Neural cell (in vitro differentiated cells): ENCODE results near the gene TUBB4B. TPM values are rescaled to one million over a fixed set of nuclear protein-coding genes. Genes with fewer than 3 reads are reported as not detected.

ENCODE experiments used
- H2AFZ ChIP-seq: fragments of 200-600, 300-800 bp; sonication (generic), shearing (Covaris generic); 2 replicates; pipeline ENCODE4 v1.6.0; 2014; ENCODE audit warnings: low read depth, mild to moderate bottlenecking, antibody characterized with exemption, low read length, moderate library complexity
- H3F3A ChIP-seq: fragments of 200-600 bp; shearing (Covaris generic); 2 replicates; pipeline ENCODE4 v1.6.1; 2016; ENCODE audit warnings: mild to moderate bottlenecking, moderate library complexity, mixed read lengths, antibody characterized with exemption, low read length; ENCODE audit not compliant: insufficient read depth, poor library complexity, severe bottlenecking
- H3K27ac ChIP-seq: fragments of 200-600, 300-800 bp; sonication (generic), shearing (Covaris generic); 2 replicates; pipeline ENCODE4 v1.5.1; 2014; ENCODE audit warnings: mild to moderate bottlenecking, low read length, moderate library complexity
- H3K27me3 ChIP-seq: fragments of 300-800, 200-600 bp; sonication (generic), shearing (Covaris generic); 2 replicates; pipeline ENCODE4 v1.6.0; 2014; ENCODE audit warnings: mild to moderate bottlenecking, low read depth, low read length, moderate library complexity; ENCODE audit not compliant: insufficient read depth
- H3K36me3 ChIP-seq: fragments of 300-800, 200-600 bp; sonication (generic), shearing (Covaris generic); 2 replicates; pipeline ENCODE4 v1.5.1; 2014; ENCODE audit warnings: mild to moderate bottlenecking, antibody characterized with exemption, low read length, moderate library complexity; ENCODE audit not compliant: insufficient read depth
- H3K4me2 ChIP-seq: fragments of 300-800, 200-600 bp; sonication (generic), shearing (Covaris generic); 2 replicates; pipeline ENCODE4 v1.6.0; 2014; ENCODE audit warnings: mild to moderate bottlenecking, low read length
- H3K4me3 ChIP-seq: fragments of 300-800, 200-600 bp; sonication (generic), shearing (Covaris generic); 2 replicates; pipeline ENCODE4 v1.5.1; 2014; ENCODE audit warnings: mild to moderate bottlenecking, low read length, moderate library complexity
- H3K79me2 ChIP-seq: fragments of 200-600 bp; shearing (Covaris generic); replicated peaks from 2 replicates; pipeline ENCODE4 v1.6.0; 2014; ENCODE audit warnings: mild to moderate bottlenecking, low read length, moderate library complexity; ENCODE audit not compliant: insufficient read depth
- H3K9ac ChIP-seq: fragments of 300-800, 200-600 bp; sonication (generic), shearing (Covaris generic); 2 replicates; pipeline ENCODE4 v1.6.1; 2016; ENCODE audit warnings: mild to moderate bottlenecking, low read length, mixed read lengths
- H3K9me2 ChIP-seq: fragments of 200-600 bp; shearing (Covaris generic); 2 replicates; pipeline ENCODE4 v1.6.1; 2016; ENCODE audit warnings: mild to moderate bottlenecking, low read length, mixed read lengths; ENCODE audit not compliant: insufficient read depth
- H3K9me3 ChIP-seq: fragments of 200-600, 300-800 bp; sonication (generic), shearing (Covaris generic); 2 replicates; pipeline ENCODE4 v1.6.1; 2016; ENCODE audit warnings: mild to moderate bottlenecking, mixed run types, low read length, moderate library complexity, mixed read lengths
- H4K20me1 ChIP-seq: fragments of 200-600 bp; shearing (Covaris generic); 2 replicates; pipeline ENCODE4 v1.6.1; 2016; ENCODE audit warnings: mild to moderate bottlenecking, mixed run types; ENCODE audit not compliant: insufficient read depth
- EP300 ChIP-seq: fragments of 450-650 bp; conservative IDR thresholded peaks from 2 replicates; pipeline ENCODE4 v1.6.1; 2014; ENCODE audit warnings: antibody characterized with exemption, mild to moderate bottlenecking, moderate library complexity; ENCODE audit not compliant: poor library complexity, severe bottlenecking
- EZH2 ChIP-seq: fragments of 200-600, 300-800 bp; shearing (Covaris generic), sonication (generic); IDR thresholded peaks from 2 replicates; pipeline ENCODE4 v1.6.1; 2014; ENCODE audit warnings: antibody characterized with exemption, low read length, borderline replicate concordance, mild to moderate bottlenecking; ENCODE audit not compliant: insufficient read depth, poor library complexity, severe bottlenecking
- MXI1 ChIP-seq: fragments of 450-650 bp; conservative IDR thresholded peaks from 2 replicates; pipeline ENCODE4 v1.6.1; 2014; ENCODE audit warnings: antibody characterized with exemption, mild to moderate bottlenecking; ENCODE audit not compliant: poor library complexity, severe bottlenecking
- POLR2AphosphoS5 ChIP-seq: IDR thresholded peaks from 2 replicates; pipeline ENCODE4 v1.6.1; 2012
- RAD21 ChIP-seq: fragments of 450-650 bp; conservative IDR thresholded peaks from 2 replicates; pipeline ENCODE4 v1.6.1; 2014; ENCODE audit warnings: antibody characterized with exemption, mild to moderate bottlenecking, moderate library complexity
- SMC3 ChIP-seq: fragments of 450-650 bp; conservative IDR thresholded peaks from 2 replicates; pipeline ENCODE4 v1.6.1; 2014; ENCODE audit warnings: antibody characterized with exemption, mild to moderate bottlenecking, moderate library complexity; ENCODE audit not compliant: poor library complexity
- TAF1 ChIP-seq: IDR thresholded peaks from 2 replicates; pipeline ENCODE4 v1.6.1; 2012; ENCODE audit warnings: low read depth
- polyA plus RNA-seq: library from polyadenylated mRNA; depleted of rRNA; stranded (reverse); fragments of >200 nt; gene quantifications from 2 replicates; pipeline ENCODE4 v1.2.3, GENCODE V29; 2014
- TF ChIP-seq, protein P1 (sequence below): fragments of 450-650 bp; IDR thresholded peaks from 2 replicates; pipeline ENCODE4 v1.5.1; 2014; ENCODE audit warnings: antibody characterized with exemption, mild to moderate bottlenecking, moderate library complexity; ENCODE audit not compliant: poor library complexity, severe bottlenecking
- TF ChIP-seq, protein P2 (sequence below): IDR thresholded peaks from 2 replicates; pipeline ENCODE4 v1.6.1; 2012; ENCODE audit warnings: borderline replicate concordance

TUBB4B gene
- polyA plus RNA-seq, 1 donor from 2014 or later = 60.3 TPM

DNA sequence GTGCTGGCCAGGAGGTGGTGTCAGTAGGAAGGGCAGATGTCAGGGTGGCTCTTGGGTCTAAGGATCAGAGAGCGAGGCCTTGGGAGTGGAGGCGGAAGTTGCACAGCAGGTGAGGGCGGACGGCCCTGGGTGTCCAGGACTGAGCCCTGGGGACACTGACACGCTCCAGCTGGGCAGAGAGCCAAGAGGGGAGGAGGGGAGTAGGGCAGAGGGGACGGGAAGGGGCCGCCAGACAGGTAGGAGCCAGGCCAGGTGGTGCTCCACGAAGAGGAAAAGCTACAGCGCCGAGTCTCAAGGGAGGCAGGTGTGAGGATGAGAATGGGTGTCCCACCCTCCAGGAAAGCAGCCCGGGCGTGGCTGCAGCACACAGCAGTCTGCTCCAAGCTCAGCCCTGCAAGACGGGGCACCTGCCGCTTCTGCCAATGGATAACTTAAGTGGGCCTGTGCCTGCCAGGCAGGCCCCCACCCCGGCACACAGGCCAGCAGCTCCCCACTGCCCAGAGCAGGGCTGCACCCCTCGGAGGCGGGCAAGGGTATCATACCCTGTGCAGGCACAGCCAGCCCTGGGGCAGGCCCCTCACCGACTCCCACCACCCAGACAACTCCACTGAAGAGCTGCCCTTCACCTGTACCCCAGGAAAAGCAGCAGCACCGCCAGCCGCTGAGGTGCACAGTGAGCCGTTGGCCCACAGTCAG, 45.4 kb upstream of the TUBB4B start:
- H3K9me3 ChIP-seq = no peaks in the 10 kb centered on the region
- H3K4me2 ChIP-seq = no peak overlapping the region
- TF ChIP-seq MXI1 (no peak), TAF1 (no peak), EZH2 (no peak), RAD21 (no peak), EP300 (no peak), POLR2AphosphoS5 (no peak), SMC3 (no peak)
- TF ChIP-seq, protein P1, sequence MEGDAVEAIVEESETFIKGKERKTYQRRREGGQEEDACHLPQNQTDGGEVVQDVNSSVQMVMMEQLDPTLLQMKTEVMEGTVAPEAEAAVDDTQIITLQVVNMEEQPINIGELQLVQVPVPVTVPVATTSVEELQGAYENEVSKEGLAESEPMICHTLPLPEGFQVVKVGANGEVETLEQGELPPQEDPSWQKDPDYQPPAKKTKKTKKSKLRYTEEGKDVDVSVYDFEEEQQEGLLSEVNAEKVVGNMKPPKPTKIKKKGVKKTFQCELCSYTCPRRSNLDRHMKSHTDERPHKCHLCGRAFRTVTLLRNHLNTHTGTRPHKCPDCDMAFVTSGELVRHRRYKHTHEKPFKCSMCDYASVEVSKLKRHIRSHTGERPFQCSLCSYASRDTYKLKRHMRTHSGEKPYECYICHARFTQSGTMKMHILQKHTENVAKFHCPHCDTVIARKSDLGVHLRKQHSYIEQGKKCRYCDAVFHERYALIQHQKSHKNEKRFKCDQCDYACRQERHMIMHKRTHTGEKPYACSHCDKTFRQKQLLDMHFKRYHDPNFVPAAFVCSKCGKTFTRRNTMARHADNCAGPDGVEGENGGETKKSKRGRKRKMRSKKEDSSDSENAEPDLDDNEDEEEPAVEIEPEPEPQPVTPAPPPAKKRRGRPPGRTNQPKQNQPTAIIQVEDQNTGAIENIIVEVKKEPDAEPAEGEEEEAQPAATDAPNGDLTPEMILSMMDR = no peak
- TF ChIP-seq, protein P2, sequence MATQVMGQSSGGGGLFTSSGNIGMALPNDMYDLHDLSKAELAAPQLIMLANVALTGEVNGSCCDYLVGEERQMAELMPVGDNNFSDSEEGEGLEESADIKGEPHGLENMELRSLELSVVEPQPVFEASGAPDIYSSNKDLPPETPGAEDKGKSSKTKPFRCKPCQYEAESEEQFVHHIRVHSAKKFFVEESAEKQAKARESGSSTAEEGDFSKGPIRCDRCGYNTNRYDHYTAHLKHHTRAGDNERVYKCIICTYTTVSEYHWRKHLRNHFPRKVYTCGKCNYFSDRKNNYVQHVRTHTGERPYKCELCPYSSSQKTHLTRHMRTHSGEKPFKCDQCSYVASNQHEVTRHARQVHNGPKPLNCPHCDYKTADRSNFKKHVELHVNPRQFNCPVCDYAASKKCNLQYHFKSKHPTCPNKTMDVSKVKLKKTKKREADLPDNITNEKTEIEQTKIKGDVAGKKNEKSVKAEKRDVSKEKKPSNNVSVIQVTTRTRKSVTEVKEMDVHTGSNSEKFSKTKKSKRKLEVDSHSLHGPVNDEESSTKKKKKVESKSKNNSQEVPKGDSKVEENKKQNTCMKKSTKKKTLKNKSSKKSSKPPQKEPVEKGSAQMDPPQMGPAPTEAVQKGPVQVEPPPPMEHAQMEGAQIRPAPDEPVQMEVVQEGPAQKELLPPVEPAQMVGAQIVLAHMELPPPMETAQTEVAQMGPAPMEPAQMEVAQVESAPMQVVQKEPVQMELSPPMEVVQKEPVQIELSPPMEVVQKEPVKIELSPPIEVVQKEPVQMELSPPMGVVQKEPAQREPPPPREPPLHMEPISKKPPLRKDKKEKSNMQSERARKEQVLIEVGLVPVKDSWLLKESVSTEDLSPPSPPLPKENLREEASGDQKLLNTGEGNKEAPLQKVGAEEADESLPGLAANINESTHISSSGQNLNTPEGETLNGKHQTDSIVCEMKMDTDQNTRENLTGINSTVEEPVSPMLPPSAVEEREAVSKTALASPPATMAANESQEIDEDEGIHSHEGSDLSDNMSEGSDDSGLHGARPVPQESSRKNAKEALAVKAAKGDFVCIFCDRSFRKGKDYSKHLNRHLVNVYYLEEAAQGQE = no peak
- no peak overlapping the region for H2AFZ ChIP-seq
- H3K27ac ChIP-seq = no peak overlapping the region
- no peak overlapping the region for H3K4me3 ChIP-seq
- no peaks in the 10 kb centered on the region for H3F3A ChIP-seq
- no peaks in the 10 kb centered on the region for H3K79me2 ChIP-seq
- no peaks in the 10 kb centered on the region for H4K20me1 ChIP-seq
- H3K9ac ChIP-seq = no peak overlapping the region
- H3K36me3 ChIP-seq = no peaks in the 10 kb centered on the region
- H3K9me2 ChIP-seq = no peaks in the 10 kb centered on the region
- no peaks in the 10 kb centered on the region for H3K27me3 ChIP-seq

DNA sequence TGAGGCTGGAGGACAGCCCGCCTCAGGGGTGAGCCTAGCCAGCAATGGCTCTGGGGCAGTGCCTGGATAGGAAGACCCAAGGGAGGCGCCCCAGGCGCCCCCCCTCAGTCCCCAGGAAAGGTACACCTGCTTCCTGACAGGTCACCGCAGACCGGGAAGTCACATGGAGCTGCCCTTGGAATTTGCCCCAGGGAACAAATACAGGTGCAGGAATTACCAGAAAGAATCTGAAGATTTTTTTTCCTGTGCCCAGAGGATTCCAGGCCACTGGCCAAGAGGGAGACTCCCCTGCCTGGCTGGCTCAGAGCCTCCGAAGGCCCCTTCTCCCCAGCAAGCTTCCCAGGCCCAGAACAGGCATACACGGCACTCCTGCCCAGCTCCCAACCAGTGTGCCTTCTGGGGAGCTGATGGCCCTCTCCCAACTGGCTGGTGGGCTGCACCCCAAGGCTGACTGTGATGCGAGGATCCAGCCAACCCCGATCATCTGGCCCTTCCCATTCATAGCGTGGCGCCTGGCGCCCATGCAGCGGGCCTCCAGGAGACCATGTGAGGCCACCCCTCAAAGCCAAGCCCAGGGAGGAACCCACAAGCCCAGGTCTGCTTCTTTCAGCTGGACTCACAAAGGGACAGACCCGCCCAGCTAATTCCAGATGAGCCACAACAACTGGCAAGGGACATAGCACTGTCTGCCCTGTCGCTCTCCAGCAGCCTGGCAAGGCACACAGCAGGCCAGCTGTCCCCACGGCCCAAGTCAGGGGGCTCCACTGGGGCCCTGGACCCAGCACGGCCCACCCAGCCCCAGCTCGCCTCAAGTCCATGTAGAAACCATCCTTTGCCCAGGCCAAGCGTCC, 42.8 kb upstream of the TUBB4B start:
- Histone ChIP-seq H3K4me3 (peak overlapping the region; percentile 65), H3K36me3 (no peaks in the 10 kb centered on the region), H3K9ac (no peak overlapping the region), H3K27ac (no peak overlapping the region), H3K27me3 (no peaks in the 10 kb centered on the region), H4K20me1 (no peaks in the 10 kb centered on the region), H3F3A (no peaks in the 10 kb centered on the region), H3K9me2 (no peaks in the 10 kb centered on the region), H2AFZ (no peak overlapping the region), H3K9me3 (no peaks in the 10 kb centered on the region), H3K79me2 (no peaks in the 10 kb centered on the region), H3K4me2 (no peak overlapping the region)
- TF ChIP-seq SMC3 (no peak), EZH2 (no peak), RAD21 (no peak), TAF1 (no peak), EP300 (no peak), MXI1 (no peak)
- TF ChIP-seq, protein P1 = no peak
- TF ChIP-seq, protein P2 = no peak
